NK-92 (cell line): Measurements from ENCODE around the gene BIK.

Experiments used
- DNase-seq: peaks from one replicate; lab custom pipeline; 2025; ENCODE audit not compliant: unreplicated experiment; lab: John Stamatoyannopoulos, UW

The BIK gene, protein sequence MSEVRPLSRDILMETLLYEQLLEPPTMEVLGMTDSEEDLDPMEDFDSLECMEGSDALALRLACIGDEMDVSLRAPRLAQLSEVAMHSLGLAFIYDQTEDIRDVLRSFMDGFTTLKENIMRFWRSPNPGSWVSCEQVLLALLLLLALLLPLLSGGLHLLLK

DNA sequence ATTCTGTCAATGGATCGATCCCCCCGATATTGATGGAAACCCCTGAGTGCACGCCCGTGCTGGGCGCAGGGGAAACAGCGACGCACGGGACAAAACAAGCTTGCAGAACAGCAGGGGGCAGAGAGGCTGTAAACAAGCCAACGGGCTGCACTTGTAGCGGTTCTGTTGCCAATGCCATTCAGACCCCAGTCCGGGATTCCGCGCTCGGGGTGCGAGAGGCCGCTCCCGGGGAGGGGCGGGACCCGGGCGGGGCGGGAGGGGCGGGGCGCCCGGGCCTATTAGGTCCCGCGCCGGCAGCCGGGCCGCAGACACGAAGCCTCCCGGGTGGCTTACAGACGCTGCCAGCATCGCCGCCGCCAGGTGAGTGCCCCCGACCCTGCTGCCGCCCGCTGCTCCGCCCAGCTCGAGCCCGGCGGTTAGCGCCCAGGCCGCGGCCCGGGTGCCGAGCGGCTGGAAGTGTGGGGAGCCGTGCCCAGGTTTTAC lies at the start of gene BIK:
Gene BIK (plus strand): TSS at position 307 of the 483 bp plus-strand sequence. CDS start 13,273 bp downstream, outside the sequence.
- no peak for DNase-seq

DNA sequence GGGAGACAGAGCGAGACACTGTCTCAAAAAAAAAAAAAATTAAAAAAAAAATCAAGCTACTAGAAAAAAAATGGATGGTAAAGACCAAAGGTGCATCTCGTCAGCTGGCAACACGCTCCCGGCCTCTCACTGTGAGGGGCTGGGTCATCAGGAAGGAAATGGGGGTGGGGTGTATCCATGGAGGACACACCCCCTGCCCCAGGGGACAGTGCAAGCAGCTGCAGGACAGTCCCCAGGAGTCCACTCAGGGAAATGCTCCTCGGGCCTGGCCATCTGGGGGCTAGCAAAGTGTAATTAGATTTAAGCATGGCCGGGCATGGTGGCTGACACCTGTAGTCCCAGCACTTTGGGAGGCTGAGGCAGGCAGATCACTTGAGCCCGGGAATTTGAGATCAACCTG lies 44.4 kb upstream of the BIK start:
- no peak for DNase-seq

DNA sequence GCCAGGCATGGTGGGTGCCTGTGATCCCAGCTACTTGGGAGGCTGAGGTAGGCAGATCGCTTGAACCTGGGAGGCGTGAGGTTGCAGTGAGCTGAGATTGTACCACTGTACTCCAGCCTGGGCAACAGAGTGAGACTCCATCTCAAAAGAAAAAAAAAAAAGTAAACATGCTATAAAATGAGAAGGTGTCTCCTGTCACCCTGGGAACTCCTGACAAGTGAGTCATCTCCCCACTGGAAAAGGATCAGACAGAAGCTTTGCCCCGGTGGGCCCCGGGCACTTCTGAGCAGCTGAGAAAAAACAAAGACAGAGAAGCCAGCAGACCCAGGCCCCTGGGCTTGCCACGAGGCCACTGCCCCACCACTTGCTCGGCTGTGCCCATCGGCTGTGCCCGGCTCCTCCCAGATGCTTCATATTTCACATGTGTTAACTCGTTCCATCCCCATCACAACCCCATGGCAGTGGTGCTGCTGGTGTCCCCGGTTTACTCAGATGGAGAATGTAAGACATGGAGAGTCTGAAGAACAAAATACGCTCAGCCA lies 43.6 kb upstream of the BIK start:
- no peak for DNase-seq

DNA sequence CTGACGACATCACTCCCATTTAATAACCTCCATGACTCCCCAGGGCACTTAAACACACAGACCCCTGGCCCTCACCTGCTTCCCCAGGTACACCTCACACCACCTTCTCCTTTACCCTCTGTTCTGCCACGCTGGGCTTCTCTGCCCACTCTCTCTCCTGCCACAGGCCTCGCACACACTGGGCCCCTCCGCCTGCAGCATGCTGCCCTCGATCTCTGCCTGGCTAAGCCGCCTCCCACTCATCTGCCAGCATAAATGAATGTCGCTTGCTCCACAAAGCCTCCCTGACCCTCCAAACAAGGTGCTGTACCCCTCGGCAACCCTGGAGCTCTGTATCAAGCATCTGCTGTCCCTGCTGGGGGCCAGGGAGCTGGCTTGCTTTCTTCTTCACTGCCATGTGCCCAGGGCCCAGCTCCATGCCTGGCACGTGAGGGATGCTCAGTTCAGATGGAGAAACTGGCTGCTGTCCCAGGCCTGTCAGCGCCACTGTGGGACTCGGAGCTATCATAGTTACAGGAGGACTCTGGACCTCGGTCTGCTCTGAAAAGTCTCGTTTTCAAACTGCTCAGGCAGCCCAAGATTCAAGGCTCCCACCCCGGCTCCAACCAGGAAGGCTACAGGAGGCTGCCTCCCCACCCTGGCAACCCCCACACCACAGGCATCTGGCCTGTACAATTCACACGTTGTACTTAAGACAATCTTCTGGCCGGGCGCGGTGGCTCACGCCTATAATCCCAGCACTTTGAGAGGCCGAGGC lies 33.3 kb upstream of the BIK start:
- no peak for DNase-seq

DNA sequence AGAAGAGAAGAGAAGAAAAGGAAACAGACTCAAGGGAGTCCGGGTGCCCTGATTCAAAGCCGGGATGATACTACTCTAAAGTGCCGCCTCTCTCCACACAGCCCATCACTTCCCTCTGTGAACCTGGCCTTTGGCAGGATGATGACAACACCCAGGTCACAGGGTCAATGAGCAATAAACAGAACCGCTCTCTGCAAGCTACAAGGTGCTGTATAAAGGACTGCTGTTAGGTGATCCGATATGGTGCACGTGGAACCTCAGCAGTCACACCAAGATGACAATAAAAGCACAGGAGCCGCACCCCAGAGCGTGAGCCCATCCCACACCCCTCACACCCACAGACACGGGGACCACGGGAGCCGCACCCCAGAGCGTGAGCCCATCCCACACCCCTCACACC lies 32.0 kb upstream of the BIK start:
- DNase-seq = no peak

DNA sequence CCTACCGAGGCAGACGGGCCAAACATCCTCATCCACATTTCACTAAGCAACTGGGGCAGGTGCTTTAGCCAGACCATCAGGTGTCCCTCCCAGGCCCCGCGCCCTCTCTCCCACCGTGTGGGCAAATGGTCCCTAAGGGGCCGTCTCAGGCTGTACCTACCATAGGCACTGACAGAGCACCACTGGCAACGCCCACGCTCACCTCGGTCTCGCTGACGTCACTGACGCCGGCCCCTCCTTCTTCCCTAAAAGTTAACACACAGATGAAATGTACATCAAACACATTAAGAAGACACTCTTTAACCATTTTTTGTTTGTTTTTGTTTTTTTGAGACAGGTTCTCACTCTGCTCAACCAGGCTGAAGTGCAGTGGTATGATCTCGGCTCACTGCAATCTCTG lies 30.8 kb upstream of the BIK start:
- no peak for DNase-seq

DNA sequence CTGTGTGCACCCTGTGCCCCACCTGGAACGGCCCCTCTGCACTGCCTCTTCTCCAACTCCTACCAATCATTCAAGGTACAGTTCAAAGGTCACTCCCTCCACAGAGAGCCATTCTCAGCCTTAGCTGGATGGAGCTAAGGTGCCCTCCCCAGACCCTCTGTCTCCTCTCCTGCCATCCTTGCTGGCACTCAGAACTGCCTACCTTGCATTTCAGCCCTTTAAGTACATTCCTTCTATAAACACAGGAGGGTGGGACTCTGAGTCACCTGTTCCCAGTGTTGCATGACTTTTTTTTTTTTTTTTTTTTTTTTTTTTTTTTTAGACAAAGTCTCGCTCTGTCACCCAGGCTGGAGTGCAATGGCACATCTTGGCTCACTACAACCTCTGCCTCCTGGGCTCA lies 29.9 kb upstream of the BIK start:
- no peak for DNase-seq

DNA sequence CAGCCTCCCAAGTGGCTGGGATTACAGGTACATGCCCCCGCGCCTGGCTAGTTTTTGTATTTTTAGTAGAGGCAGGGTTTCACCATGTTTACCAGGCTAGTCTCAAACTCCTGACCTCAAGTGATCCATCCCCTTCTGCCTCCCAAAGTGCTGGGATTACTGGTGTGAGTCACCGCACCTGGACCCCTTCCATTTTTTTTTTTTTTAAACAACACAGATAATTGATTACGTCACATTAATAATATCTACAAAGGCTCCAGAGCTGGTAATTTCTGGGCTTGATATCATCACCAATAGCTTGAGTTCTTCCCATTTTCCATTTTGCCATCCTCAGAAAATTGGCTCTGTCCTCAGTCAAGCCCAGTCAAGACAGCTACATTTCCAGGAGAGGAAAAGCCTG lies 28.6 kb upstream of the BIK start:
- DNase-seq = no peak

DNA sequence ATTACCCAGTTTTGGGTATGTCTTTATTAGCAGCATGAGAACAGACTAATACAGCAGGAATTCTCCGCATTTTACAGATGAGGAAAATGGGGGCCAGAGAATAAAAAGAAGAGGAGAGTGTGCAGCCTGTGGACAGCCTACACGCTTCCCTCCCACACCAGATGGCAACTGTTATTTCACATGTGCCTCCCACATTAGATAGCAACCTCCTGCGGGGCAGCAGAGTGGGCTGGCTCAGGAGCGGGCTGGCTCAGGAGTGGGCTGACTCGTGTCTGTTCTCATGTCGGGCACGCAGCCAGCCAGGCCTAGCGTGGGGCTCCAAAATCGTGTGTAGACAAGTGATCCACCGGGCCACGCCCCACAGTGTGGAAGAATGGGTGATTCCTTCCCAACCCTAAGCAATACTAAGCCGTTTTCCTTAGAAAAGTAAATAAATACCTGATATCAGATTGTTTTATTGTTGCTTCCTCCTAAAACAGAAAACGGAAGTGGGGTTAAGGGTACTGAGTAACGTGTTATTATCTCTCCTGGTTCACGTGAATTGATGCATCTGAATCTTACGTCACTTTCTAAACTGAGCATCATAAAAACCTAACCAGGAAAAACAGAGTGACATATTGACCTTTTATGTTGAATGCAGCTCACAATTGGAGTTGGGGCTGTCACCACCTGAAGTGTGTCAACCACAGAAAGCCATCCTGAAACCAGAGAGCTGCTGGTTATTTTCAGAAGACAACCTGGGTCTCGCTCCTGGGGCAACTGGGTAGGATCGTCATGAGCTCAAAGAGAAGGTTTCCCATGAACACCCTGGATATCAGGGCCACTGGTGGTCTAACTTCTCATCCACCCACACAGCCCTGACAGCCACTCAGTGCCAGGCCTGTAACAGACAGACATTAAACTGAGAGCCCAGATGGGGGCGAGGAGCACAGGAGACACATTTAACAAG lies 24.6 kb upstream of the BIK start:
- DNase-seq = no peak

DNA sequence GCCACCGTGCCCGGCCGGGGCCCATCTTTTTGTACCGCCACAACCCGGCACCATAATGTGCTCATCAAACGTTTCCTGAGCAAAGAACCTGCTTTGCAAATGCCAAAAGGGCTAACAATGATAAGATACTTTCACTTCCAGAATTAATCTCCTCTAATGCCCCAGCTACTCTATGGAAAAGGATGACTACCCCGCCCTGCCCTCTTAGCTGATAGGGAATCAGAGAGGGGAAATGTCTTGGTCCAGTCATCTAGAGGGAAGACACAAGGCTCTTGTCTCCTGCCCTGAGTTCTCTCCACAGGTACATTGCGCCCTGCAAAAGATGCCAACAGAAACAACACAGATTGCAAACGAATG lies 21.9 kb upstream of the BIK start:
- no peak for DNase-seq

DNA sequence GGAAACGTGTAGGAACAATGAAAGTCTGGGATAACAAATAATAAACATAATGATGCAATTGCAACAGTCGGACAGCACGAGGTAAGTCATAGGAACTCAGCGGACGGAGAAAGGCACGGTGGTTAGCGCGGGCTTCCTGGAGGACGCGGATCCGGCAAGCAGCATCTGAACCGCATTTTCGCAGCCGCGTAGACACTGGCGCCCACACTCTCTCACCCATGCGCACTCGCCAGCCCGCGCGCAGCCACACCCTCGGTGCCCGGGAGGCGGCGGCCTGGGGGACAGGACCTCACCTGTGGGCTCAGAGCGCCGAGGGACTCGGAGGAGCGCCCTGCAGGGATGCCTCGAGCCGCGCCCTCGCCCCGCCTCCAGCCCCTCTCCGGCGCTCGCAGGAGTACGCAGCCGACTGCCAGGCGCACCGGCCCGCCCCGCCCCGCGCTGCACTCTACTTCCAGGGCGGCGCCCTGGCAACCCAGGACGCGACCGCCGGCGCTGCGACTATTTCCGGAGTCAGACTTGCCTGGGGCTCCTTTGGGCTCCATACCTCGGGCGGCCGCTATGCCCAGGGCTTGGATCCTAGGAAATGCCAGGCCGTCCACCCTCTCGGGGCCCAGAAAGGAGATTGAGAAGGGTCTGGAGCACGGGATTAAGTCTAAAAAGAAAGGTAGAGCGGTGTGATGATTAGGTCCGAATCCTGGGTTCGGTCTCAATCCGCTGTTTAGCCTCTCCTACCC lies 21.4 kb upstream of the BIK start, which contains the start of gene TTLL1:
Gene TTLL1 (minus strand): TSS at position 408 of the 734 bp plus-strand sequence. CDS start 13,805 bp downstream, outside the sequence.
- DNase-seq = no peak

DNA sequence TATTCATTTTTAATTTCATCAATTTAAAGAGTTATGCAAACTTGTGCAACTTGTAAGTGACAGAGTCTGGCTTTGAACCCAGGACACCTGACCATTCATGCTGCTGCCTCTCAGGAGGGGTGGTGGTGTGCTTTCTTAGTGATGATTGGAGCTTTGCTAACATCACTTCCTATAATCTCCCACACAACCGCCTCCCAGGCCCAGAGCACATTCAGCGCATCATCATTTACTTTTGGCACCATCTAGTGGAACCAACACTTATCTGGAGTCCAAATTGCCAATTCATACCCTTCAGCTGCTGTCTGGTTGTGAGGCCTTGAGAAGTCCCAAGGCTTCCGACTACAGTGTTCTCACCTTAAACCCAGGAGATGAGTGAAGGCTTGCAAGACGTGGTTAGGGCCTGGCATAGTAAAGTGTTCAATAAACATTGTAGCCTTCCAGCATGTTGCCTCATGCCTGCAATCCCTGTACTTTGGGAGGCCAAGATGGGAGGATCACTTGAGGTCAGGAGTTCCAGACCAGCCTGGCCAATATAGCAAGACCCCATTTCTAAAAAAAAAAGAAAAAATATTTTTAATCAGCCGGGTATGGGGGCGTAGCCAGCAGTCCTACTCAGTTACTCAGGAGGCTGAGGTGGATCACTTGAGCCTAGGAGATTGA lies 20.3 kb upstream of the BIK start:
- DNase-seq = no peak

DNA sequence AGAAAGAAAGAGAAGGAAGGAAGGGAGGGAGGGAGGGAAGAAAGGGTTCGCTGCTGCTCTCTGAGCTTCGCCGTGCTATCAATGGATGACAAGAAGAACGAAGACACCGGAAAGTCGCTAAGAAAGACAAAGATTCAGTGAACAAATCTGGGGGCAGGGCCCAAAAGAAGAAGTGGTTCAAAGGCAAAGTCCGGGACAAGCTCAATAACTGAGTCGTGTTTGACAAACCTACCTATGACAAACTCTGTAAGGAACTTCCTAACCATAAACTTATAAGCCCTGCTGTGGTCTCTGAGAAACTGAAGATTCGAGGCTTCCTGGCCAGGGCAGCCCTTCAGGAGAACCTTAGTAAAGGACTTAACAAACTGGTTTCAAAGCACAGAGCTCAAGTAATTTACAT lies 18.5 kb upstream of the BIK start:
- DNase-seq = no peak

DNA sequence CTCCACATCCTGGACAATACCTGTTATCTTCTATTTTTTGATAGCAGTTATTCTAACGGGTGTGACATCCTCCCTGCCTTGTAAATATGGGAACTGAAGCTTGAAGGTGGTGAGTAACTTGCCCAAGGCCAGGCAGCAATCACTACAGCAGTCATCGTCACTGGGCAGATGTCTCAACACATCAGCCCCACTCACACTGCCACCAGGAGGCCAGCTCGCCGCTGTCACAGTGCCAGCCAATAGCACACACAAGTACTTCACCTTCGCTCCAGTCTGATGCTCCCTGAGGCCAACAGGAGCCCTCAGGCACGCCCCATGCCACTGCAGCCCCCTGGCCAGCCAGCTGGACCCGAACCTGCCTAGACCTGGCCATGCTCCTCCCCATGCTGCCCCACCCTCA lies 16.5 kb upstream of the BIK start:
- DNase-seq = no peak

DNA sequence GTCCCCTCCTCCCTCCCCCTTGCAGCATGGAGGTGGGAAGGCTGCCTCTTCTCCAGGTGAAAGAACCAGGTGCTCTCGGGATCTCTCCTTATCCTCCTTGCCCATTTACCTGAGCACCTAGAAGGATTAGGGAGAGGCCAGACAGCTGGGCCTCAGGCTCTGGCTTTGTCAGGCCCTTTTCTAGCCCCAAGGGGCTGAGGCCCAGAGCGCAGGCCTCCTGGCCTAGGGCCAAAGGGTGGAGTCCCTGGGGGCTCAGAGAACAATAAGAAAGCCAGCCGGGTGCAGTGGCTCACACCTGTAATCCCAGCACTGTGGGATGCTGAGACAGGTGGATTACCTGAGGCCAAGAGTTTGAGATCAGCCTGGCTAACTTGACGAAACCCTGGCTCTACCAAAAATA lies 16.0 kb upstream of the BIK start:
- DNase-seq = no peak

DNA sequence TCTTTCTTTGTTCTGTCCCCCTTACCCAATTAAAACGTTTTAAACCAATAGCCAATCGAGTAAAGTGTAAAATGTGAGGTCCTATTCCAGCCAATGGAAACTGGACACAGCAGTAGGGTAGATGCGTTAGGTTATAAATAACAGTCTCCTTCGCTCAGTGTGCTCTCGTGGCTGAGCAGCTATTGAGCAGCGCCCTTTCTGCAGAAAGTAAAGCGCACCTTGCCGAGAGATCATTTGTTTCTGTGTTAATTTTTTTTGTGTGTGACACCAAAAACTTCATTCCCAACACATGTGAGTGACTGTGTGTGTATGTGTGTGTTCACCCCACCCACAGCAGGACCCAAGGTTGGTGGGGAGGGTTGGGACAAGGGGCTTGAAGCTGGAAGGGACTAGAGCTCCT lies 14.1 kb upstream of the BIK start:
- DNase-seq = no peak

DNA sequence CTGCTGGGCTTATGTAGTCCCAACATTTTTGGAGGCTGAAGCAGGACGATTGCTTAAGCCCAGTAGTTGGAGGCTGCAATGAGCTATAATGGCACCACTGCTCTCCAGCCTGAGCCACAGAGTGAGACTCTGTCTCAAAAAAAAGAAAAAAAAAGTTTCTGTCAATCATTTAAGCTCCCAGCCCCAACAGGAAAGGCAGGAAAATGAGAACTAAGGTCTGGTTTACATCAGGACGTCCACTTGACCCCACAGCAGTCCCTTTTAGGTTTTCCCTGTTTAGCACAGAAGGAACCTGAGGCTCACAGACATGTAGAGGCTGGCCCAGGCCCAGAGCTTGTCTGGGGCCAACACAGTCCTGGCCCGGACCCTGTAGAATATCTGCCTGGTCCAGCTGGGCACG lies 12.2 kb upstream of the BIK start:
- no peak for DNase-seq

DNA sequence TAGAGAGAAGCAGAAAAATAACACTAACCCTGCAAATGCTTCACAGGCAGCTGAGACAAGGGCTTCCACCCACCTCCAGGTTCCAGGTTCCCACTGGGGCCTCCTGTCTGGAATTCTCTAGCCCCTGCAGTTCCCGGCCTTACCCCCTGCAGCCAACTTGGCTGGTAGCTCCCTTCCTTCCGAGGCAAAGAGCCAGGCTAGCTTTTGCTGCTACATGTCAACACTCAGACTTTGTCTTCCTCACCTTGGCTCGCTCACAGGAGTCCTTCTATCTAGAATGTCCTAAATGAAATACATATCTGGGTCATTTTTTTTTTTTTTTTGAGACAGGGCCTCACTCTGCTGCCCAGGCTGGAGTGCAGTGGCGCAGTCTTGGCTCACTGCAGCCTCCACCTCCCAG lies 11.5 kb upstream of the BIK start:
- DNase-seq = no peak

DNA sequence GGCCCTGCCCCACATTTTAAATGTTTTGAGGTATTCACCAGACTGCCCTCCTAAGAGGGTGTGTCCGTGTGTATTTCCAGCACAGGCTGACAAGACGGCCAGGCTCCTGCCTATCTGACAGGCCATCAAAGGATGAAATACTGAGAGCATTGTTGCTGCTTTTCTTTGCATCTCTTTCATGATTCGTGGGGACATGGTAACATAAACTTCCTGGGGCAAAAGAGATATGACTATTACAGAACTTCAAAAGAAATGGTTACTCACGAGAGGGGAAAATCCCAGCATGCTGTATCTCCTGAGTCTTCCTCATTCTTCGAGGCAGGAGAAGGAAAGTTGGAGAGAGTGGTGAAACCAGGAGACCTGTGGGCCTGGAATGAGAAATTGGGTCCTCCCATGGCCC lies 10.3 kb upstream of the BIK start:
- DNase-seq = no peak

DNA sequence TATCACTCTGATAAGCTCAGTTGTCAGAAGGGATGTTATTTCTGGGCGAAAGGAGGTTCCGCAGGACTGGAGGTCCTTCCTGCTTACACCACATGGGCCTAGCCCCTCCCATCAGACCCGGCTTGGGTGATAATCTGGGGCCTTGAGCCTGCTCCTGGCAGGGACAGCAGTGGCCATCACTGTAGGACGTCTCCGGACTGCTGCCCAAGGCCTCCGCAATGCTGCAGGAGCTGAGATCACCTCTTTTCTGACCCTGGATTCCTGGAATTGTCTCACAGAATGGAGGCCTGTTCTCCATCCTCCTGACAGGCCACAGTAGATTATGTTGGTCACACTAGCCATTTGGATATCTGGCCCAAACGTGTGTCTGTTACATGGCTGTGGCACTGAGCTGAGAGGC lies 9.2 kb upstream of the BIK start:
- DNase-seq = no peak
